LNCAP (cell line): ENCODE data around the gene PTH1R.

ENCODE experiments used
- CTCF ChIP-seq: fragments of 450-650 bp; IDR thresholded peaks from 2 replicates; pipeline ENCODE4 v1.5.1; 2017; ENCODE audit warnings: mild to moderate bottlenecking

Gene PTH1R

GRCh38 chr3:46899151-46900006 lies 21.9 kb downstream of the PTH1R start:
- no peak for TF ChIP-seq CTCF

- TF ChIP-seq CTCF: no peak
Observed at GRCh38 chr3:46900007-46900292, 22.4 kb downstream of the PTH1R start.

- TF ChIP-seq CTCF: no peak
Observed at GRCh38 chr3:46900356-46900755, 22.8 kb downstream of the PTH1R start.

- no peak for TF ChIP-seq CTCF
Observed at GRCh38 chr3:46901061-46901460, 23.5 kb downstream of the PTH1R start.

- no peak for TF ChIP-seq CTCF
Observed at GRCh38 chr3:46901591-46902187, 24.2 kb downstream of the PTH1R start.

- no peak for TF ChIP-seq CTCF
Observed at GRCh38 chr3:46902188-46902631, 24.7 kb downstream of the PTH1R start.

GRCh38 chr3:46903341-46904302 lies 26.1 kb downstream of the PTH1R start:
- no peak for TF ChIP-seq CTCF
